Skin of body (tissue), 2 donors: ENCODE data around the gene DNM3. TPM values are rescaled to one million over a fixed set of nuclear protein-coding genes. Genes with fewer than 3 reads are reported as not detected.
"Not testable (repeated sequence)": the region's sequence is repeated elsewhere in the genome, so short reads cannot be mapped to it uniquely, and the experiment has no call there.

Source experiments
- DNase-seq: peaks from one replicate; lab custom pipeline; 2025; lab: John Stamatoyannopoulos, UW
- total RNA-seq: library from RNA; depleted of rRNA; stranded (reverse); fragments of >200 nt; gene quantifications from one replicate; pipeline ENCODE4 v1.2.3, GENCODE V29; 2014

The DNM3 gene
- total RNA-seq, 1 donor from 2014 or later, result 5.2 TPM

- DNase-seq, result no peak
Measured at GRCh38 chr1:172024516-172024915, 183.2 kb downstream of the DNM3 start.

GRCh38 chr1:172024944-172025738 lies 183.8 kb downstream of the DNM3 start:
- not testable (repeated sequence) for DNase-seq

- DNase-seq, result no peak
Measured at GRCh38 chr1:172040466-172040865, 199.2 kb downstream of the DNM3 start.

GRCh38 chr1:172041102-172041501 lies 199.8 kb downstream of the DNM3 start:
- no peak for DNase-seq

- DNase-seq, result no peak
Measured at GRCh38 chr1:172041742-172042141, 200.4 kb downstream of the DNM3 start.

- DNase-seq, result no peak
Measured at GRCh38 chr1:172043900-172044299, 202.6 kb downstream of the DNM3 start.

- DNase-seq, result no peak
Measured at GRCh38 chr1:172051898-172052297, 210.6 kb downstream of the DNM3 start.

GRCh38 chr1:172054172-172054571 lies 212.9 kb downstream of the DNM3 start:
- no peak for DNase-seq

- DNase-seq, result not testable (repeated sequence)
Measured at GRCh38 chr1:172055816-172056419, 214.6 kb downstream of the DNM3 start.

- no peak for DNase-seq
Measured at GRCh38 chr1:172068334-172068733, 227.0 kb downstream of the DNM3 start.

GRCh38 chr1:172069051-172069450 lies 227.8 kb downstream of the DNM3 start:
- no peak for DNase-seq

- DNase-seq, result peak; percentile 57
Measured at GRCh38 chr1:172069534-172069933, 228.2 kb downstream of the DNM3 start.

GRCh38 chr1:172070055-172070454 lies 228.8 kb downstream of the DNM3 start:
- no peak for DNase-seq

- peak; percentile 87 for DNase-seq
Measured at GRCh38 chr1:172071746-172072145, 230.4 kb downstream of the DNM3 start.

- not testable (repeated sequence) for DNase-seq
Measured at GRCh38 chr1:172079859-172080258, 238.6 kb downstream of the DNM3 start.

GRCh38 chr1:172083191-172083590 lies 241.9 kb downstream of the DNM3 start:
- no peak for DNase-seq

- DNase-seq, result peak; percentile 79
Measured at GRCh38 chr1:172084876-172085275, 243.6 kb downstream of the DNM3 start.

GRCh38 chr1:172085317-172085716 lies 244.0 kb downstream of the DNM3 start:
- DNase-seq, result peak; percentile 20

- no peak for DNase-seq
Measured at GRCh38 chr1:172086137-172086536, 244.8 kb downstream of the DNM3 start.

GRCh38 chr1:172088256-172088655 lies 247.0 kb downstream of the DNM3 start:
- no peak for DNase-seq

GRCh38 chr1:172089768-172090510 lies 248.6 kb downstream of the DNM3 start:
- no peak for DNase-seq

- DNase-seq, result no peak
Measured at GRCh38 chr1:172090511-172090817, 249.2 kb downstream of the DNM3 start.
